Stimulated activated naive B cell treated with anti-CD40 and anti-IgM and Interleukin-4, amounts not matched to agents 10 μg/mL and 1 μg/mL and 100 μg/mL, for 72 hours (primary cell): Measurements from ENCODE around the gene SEPTIN5.

Experiments used
- ATAC-seq, 2 donors: fragments of 150-1000 bp; cut with Tn5 transposase; replicated peaks; 2 replicates each; pipeline ENCODE4 v1.10.0; 2021; ENCODE audit warnings: moderate library complexity in 1 of 2
- DNase-seq: peaks from one replicate; pipeline ENCODE4 v3.0.0; 2021
- H3K27ac Mint-ChIP-seq: one replicate; pipeline ENCODE4 v1.8.0; 2022; ENCODE audit warnings: mild to moderate bottlenecking, mixed read lengths
- H3K27me3 Mint-ChIP-seq, 2 donors: one replicate each; pipeline ENCODE4 v1.8.0; 2022; ENCODE audit warnings: mixed read lengths in 2 of 2
- H3K36me3 Mint-ChIP-seq, 2 donors: one replicate each; pipeline ENCODE4 v1.8.0; 2022; ENCODE audit warnings: mixed read lengths in 2 of 2, mild to moderate bottlenecking in 1 of 2
- H3K4me1 Mint-ChIP-seq, 2 donors: one replicate each; pipeline ENCODE4 v1.8.0; 2022; ENCODE audit warnings: mixed read lengths in 2 of 2, mild to moderate bottlenecking in 1 of 2
- H3K4me3 Mint-ChIP-seq, 2 donors: one replicate each; pipeline ENCODE4 v1.8.0; 2022; ENCODE audit warnings: mild to moderate bottlenecking in 2 of 2, mixed read lengths in 2 of 2, moderate library complexity in 1 of 2
- H3K9me3 Mint-ChIP-seq, 2 donors: one replicate each; pipeline ENCODE4 v1.8.0; 2022; ENCODE audit warnings: mixed read lengths in 2 of 2, mild to moderate bottlenecking in 1 of 2

Gene SEPTIN5

GRCh38 chr22:19735665-19736510 lies 21.6 kb downstream of the SEPTIN5 start:
- peaks cover 0 to 3% of the 10 kb centered on the region in 2 donors for H3K4me1 Mint-ChIP-seq

DNA sequence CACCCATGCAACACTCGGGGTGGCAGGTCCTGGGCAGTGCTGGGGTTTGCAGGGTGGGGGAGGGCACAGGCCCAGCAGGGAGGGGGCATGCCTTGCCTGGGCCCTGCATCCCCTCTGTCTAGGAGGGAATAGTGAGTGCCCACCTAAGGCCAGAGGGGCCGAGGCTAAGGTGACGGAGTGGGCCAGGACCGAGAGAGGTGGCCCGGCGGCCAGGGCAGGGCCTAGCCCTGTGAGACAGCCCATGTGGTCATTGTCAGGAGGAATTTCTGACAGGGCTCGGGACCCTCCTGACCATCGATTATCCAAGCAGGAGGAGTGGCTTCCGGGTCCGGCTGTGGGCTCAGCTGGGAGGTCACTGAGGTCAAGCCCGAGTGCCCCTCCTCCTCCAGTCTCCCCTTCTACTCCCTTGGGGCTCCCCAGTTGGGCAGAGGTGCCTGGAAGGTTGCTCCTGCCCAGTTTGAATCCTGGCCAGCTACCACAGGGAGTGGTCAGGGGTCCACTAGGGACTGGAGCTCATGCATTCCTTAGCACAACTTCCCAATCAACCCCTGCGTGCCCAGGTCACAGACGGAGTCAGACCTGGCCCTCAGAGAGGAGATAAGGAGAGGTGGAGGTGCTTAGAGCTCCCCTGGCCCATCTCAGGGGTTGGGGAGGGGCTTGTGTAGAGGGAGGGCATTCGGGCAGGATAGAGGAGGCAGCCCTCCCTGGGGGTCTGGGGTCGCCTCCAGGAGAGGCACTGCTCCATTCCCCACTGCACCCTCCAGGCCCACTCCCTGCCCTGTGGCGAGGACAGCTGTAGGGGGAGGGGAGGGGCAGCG lies 23.8 kb downstream of the SEPTIN5 start:
- H3K4me1 Mint-ChIP-seq, result no peaks in the 10 kb centered on the region
- ATAC-seq, result no peak
- no peaks in the 10 kb centered on the region for H3K36me3 Mint-ChIP-seq
- peaks cover 10 to 19% of the 10 kb centered on the region in 2 donors for H3K27me3 Mint-ChIP-seq
- no peak for DNase-seq
- H3K27ac Mint-ChIP-seq, result no peak overlapping the region
- no peak overlapping the region for H3K4me3 Mint-ChIP-seq
- no peaks in the 10 kb centered on the region for H3K9me3 Mint-ChIP-seq

More at GRCh38 chr22:19735665-19736510, 21.6 kb downstream of the SEPTIN5 start:
- Mint-ChIP-seq H3K9me3 (no peaks in the 10 kb centered on the region), H3K27ac (no peak overlapping the region), H3K36me3 (no peaks in the 10 kb centered on the region), H3K4me3 (no peak overlapping the region), H3K27me3 (peaks cover 10 to 22% of the 10 kb centered on the region in 2 donors)
- no peak for DNase-seq
- ATAC-seq, result no peak

DNA sequence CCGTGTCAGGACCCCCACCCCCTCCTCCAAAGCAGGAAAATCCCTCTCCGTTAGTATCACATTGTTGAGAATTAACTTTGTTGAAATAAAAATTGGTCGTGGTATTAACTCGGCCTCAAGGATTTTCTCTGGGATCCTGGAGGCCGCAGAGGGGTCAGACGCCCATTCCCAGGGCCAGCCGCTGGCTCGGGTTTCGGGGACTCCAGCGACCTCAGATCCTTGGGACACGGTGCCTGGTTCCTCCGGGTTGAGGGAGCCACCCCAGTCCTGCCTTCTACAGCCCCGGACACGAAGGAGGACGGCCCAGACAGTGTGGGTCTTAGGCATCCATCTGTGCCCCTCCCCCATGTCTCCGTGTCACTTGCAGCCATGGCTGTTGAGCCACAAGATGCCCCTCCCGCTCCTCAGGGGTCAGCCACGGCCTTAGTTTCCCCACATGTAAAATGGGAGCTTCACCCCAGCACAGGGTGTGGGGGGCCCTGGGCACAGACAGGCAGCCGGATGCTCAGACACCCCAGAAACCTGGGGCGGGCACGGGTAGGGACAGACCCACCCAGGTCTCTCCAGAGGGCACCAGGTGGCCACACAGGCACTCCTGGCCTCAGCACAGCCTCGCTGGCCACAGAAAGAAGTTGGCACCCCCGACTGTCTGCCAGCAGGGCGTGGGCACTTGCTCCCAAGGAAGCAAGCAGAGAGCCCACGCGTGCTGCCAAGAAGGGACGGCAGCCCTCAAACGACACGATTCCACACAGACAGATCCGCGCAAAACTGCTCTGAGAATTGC lies 24.6 kb downstream of the SEPTIN5 start:
- peaks cover 10 to 19% of the 10 kb centered on the region in 2 donors for H3K27me3 Mint-ChIP-seq
- H3K27ac Mint-ChIP-seq, result no peak overlapping the region
- H3K4me3 Mint-ChIP-seq, result no peak overlapping the region
- H3K9me3 Mint-ChIP-seq, result no peaks in the 10 kb centered on the region
- ATAC-seq (no peak), DNase-seq (no peak)
- H3K4me1 Mint-ChIP-seq, result no peaks in the 10 kb centered on the region
- no peaks in the 10 kb centered on the region for H3K36me3 Mint-ChIP-seq

- Mint-ChIP-seq H3K27ac (no peak overlapping the region), H3K36me3 (no peaks in the 10 kb centered on the region), H3K4me1 (no peaks in the 10 kb centered on the region), H3K9me3 (no peaks in the 10 kb centered on the region), H3K4me3 (no peak overlapping the region), H3K27me3 (peaks cover 10 to 14% of the 10 kb centered on the region in 2 donors)
- DNase-seq, result no peak
- no peak for ATAC-seq
Observed at GRCh38 chr22:19739448-19739895, 25.2 kb downstream of the SEPTIN5 start.

GRCh38 chr22:19739911-19740449 lies 25.7 kb downstream of the SEPTIN5 start:
- Mint-ChIP-seq H3K9me3 (no peaks in the 10 kb centered on the region), H3K4me1 (no peaks in the 10 kb centered on the region), H3K27me3 (peaks cover 6 to 8% of the 10 kb centered on the region in 2 donors), H3K4me3 (no peak overlapping the region), H3K36me3 (no peaks in the 10 kb centered on the region), H3K27ac (no peak overlapping the region)
- DNase-seq (no peak), ATAC-seq (no peak)

- Mint-ChIP-seq H3K27ac (no peak overlapping the region), H3K4me1 (no peaks in the 10 kb centered on the region), H3K9me3 (no peaks in the 10 kb centered on the region), H3K36me3 (no peaks in the 10 kb centered on the region), H3K27me3 (peaks cover 5 to 7% of the 10 kb centered on the region in 2 donors), H3K4me3 (no peak overlapping the region)
- DNase-seq, result no peak
- no peak for ATAC-seq
Observed at GRCh38 chr22:19740586-19740985, 26.3 kb downstream of the SEPTIN5 start.

GRCh38 chr22:19741053-19741452 lies 26.8 kb downstream of the SEPTIN5 start:
- no peak overlapping the region for H3K4me3 Mint-ChIP-seq
- no peaks in the 10 kb centered on the region for H3K36me3 Mint-ChIP-seq
- H3K27me3 Mint-ChIP-seq, result peaks cover 5 to 9% of the 10 kb centered on the region in 2 donors
- no peak overlapping the region for H3K27ac Mint-ChIP-seq
- ATAC-seq, result no peak
- H3K4me1 Mint-ChIP-seq, result no peaks in the 10 kb centered on the region
- H3K9me3 Mint-ChIP-seq, result no peaks in the 10 kb centered on the region
- DNase-seq, result no peak

DNA sequence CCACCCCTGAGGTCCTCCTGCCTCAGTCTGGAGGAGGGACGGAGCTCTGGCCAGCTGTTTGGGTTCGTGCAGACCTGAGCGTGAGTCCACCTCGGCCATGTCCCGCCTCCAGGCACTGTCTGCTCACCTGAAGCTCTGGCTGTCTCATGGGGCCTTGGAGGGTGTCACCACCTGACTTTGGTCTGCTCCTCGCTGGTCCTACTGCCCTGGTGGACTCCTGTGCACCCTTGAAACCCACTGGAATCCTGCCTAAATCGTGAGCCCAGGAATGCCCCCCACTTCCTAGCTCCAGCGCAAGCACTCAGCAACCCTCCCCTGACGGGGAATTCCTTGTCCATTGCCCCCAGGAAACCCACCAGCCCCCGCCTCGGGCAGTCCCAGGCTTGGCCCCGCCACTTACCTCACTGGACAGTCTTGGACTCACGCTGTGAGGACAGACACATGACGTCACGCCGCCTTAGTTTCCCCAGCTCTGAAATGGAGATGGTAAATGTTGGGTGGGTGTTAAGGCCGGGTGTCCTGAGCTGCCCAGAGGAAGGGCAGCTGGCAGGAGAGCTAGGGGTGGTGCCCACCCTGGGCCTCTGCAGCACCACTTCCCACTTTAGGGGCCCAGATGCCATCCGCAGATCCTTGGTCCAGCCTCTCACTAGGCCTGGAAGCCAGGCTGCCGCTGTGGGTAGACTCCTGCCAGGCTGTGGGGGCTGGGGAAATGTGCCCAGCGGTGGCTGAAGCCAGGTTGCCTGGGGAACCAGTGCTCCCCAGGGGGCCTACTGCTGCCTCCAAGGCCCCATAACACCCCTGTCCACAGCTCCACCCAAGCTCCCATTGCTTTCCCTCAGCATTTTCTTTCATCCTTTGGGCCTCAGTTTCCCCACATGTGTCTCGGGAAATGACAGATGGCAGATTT lies 28.1 kb downstream of the SEPTIN5 start:
- ATAC-seq (no peak), DNase-seq (no peak)
- Mint-ChIP-seq H3K36me3 (no peaks in the 10 kb centered on the region), H3K27ac (no peak overlapping the region), H3K27me3 (peaks cover 5 to 13% of the 10 kb centered on the region in 2 donors), H3K9me3 (no peaks in the 10 kb centered on the region), H3K4me3 (no peak overlapping the region), H3K4me1 (no peaks in the 10 kb centered on the region)

GRCh38 chr22:19743081-19743480 lies 28.8 kb downstream of the SEPTIN5 start:
- ATAC-seq, result no peak
- Mint-ChIP-seq H3K36me3 (no peaks in the 10 kb centered on the region), H3K4me1 (no peaks in the 10 kb centered on the region), H3K27me3 (peaks cover 5 to 17% of the 10 kb centered on the region in 2 donors), H3K4me3 (no peak overlapping the region), H3K9me3 (no peaks in the 10 kb centered on the region), H3K27ac (no peak overlapping the region)
- no peak for DNase-seq

- ATAC-seq (no peak), DNase-seq (no peak)
- H3K36me3 Mint-ChIP-seq, result no peaks in the 10 kb centered on the region
- no peaks in the 10 kb centered on the region for H3K4me1 Mint-ChIP-seq
- peaks cover 5 to 20% of the 10 kb centered on the region in 2 donors for H3K27me3 Mint-ChIP-seq
- H3K9me3 Mint-ChIP-seq, result no peaks in the 10 kb centered on the region
- no peak overlapping the region for H3K4me3 Mint-ChIP-seq
- H3K27ac Mint-ChIP-seq, result no peak overlapping the region
Observed at GRCh38 chr22:19743651-19744050, 29.3 kb downstream of the SEPTIN5 start.

DNA sequence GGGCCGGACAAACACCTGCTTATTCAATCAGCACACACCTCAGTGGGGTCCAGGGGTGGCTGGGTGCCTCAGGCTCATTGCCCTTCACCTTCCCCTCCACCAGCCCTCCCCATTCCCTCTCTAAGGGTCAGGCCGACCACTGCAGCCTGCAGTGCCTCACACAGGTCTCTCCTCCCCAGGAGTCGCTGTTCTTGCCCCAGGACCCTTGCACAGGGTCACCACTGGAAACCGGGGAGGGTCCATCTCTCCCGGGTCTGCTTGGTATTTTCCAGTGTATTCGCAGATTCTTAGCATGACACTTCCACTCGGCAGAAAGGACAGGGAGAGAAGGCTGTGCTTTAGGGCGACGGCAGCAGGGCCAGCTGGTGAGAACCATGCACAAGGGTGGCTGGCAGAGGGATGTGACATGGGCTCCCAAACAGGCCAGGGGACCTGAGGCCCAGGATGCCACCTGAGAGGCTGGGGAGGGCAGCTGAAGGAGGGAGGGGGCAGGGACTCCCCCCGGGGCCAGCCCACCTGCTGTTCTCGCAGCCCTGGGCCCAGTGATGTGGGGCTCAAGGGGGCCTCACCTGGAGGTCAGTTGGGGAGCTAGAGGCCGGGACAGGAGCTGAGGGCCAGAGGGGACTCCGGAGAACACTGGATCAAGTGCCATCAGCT lies 30.2 kb downstream of the SEPTIN5 start:
- no peaks in the 10 kb centered on the region for H3K36me3 Mint-ChIP-seq
- H3K4me1 Mint-ChIP-seq, result no peaks in the 10 kb centered on the region
- no peak for ATAC-seq
- no peak overlapping the region for H3K4me3 Mint-ChIP-seq
- H3K9me3 Mint-ChIP-seq, result no peaks in the 10 kb centered on the region
- H3K27me3 Mint-ChIP-seq, result peaks cover 12 to 27% of the 10 kb centered on the region in 2 donors
- no peak overlapping the region for H3K27ac Mint-ChIP-seq
- DNase-seq, result no peak

GRCh38 chr22:19745155-19746101 lies 31.1 kb downstream of the SEPTIN5 start:
- no peaks in the 10 kb centered on the region for H3K9me3 Mint-ChIP-seq
- ATAC-seq, result no peak
- no peak for DNase-seq
- no peak overlapping the region for H3K27ac Mint-ChIP-seq
- no peaks in the 10 kb centered on the region for H3K4me1 Mint-ChIP-seq
- no peak overlapping the region for H3K4me3 Mint-ChIP-seq
- H3K36me3 Mint-ChIP-seq, result no peaks in the 10 kb centered on the region
- H3K27me3 Mint-ChIP-seq, result peaks cover 7 to 22% of the 10 kb centered on the region in 2 donors
